ENCODE data around the gene KPNA6. TPM values are rescaled to one million over a fixed set of nuclear protein-coding genes. Genes with fewer than 3 reads are reported as not detected.

KPNA6 gene
- total RNA-seq, 1 donor from 2014 or later = 34.4 TPM

GRCh38 chr1:32194984-32195383 is 87.1 kb downstream of the KPNA6 start:
- DNase-seq = no peak

GRCh38 chr1:32195531-32195930 is 87.7 kb downstream of the KPNA6 start:
- DNase-seq = no peak

- no peak for DNase-seq
These were observed 88.3 kb downstream of the KPNA6 start for GRCh38 chr1:32195972-32196823.

GRCh38 chr1:32197074-32197473 is 89.2 kb downstream of the KPNA6 start:
- DNase-seq = no peak

GRCh38 chr1:32197837-32198236 is 90.0 kb downstream of the KPNA6 start:
- no peak for DNase-seq

GRCh38 chr1:32198237-32199042 is 90.6 kb downstream of the KPNA6 start:
- DNase-seq = no peak

- DNase-seq = no peak
These were observed 91.3 kb downstream of the KPNA6 start for GRCh38 chr1:32199043-32199716.

GRCh38 chr1:32199717-32200072 is 91.8 kb downstream of the KPNA6 start:
- DNase-seq = no peak

- DNase-seq = peak; percentile 51
These were observed 92.6 kb downstream of the KPNA6 start, which contains the start of gene CCDC28B for GRCh38 chr1:32200226-32201010. Gene CCDC28B, plus strand, starts transcription at chr1:32200595. Its CDS starts 1,341 bp downstream, at chr1:32201936.

GRCh38 chr1:32201011-32201855 is 93.4 kb downstream of the KPNA6 start:
- DNase-seq = peak; percentile 70

GRCh38 chr1:32204943-32205361 is 97.1 kb downstream of the KPNA6 start:
- no peak for DNase-seq

GRCh38 chr1:32205401-32206370 is 97.8 kb downstream of the KPNA6 start, which contains the start of gene IQCC:
Gene IQCC, plus strand, starts transcription at chr1:32205671. Its CDS starts 11 bp downstream, at chr1:32205682.
- DNase-seq = peak; percentile 90

GRCh38 chr1:32208469-32208868 is 100.6 kb downstream of the KPNA6 start:
- DNase-seq = no peak

GRCh38 chr1:32208891-32209328 is 101.1 kb downstream of the KPNA6 start, which contains the start of gene DCDC2B:
Gene DCDC2B, plus strand, starts transcription at chr1:32209089. Its CDS starts 5 bp downstream, at chr1:32209094.
- DNase-seq = peak; percentile 59

GRCh38 chr1:32215629-32216480 is 108.0 kb downstream of the KPNA6 start:
- DNase-seq = peak; percentile 89

GRCh38 chr1:32216566-32216965 is 108.7 kb downstream of the KPNA6 start:
- no peak for DNase-seq

- DNase-seq = no peak
These were observed 111.2 kb downstream of the KPNA6 start for GRCh38 chr1:32219022-32219421.

GRCh38 chr1:32220746-32221580 is 113.1 kb downstream of the KPNA6 start:
- no peak for DNase-seq

All from dermis blood vessel endothelial cell (primary cell).